Limb (tissue), 2 donors: Measurements from ENCODE around the gene TPRG1.

ENCODE experiments used
- DNase-seq, 2 donors: peaks; one replicate each; pipeline ENCODE4 v3.0.0-alpha.2; 2016; ENCODE audit errors: extremely low spot score in 2 of 2

Gene TPRG1, protein sequence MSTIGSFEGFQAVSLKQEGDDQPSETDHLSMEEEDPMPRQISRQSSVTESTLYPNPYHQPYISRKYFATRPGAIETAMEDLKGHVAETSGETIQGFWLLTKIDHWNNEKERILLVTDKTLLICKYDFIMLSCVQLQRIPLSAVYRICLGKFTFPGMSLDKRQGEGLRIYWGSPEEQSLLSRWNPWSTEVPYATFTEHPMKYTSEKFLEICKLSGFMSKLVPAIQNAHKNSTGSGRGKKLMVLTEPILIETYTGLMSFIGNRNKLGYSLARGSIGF

DNA sequence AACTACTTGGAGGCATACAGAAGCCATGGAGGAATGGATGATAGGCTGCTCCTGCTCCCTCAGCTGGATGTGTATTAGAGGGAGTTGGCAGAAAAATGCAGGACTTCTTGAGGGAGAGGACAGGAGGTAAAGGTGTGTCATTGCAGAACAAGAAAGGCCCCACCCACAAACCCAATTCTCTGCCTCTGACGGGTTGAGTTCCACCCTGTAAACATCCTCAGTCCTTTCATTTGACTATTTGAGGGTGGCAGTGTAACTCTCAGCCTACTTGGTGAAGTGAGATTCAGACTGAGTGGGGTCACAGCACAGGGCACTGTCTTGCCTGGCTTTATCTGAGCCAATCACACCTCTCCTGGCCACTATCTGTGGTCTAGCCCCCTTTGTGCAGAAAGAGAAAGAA, at the start of gene TPRG1:
TPRG1 (plus strand) TSS at position 265 of the 400 bp plus-strand sequence. CDS start 35,414 bp downstream, outside the sequence.
- DNase-seq, result no peak

DNA sequence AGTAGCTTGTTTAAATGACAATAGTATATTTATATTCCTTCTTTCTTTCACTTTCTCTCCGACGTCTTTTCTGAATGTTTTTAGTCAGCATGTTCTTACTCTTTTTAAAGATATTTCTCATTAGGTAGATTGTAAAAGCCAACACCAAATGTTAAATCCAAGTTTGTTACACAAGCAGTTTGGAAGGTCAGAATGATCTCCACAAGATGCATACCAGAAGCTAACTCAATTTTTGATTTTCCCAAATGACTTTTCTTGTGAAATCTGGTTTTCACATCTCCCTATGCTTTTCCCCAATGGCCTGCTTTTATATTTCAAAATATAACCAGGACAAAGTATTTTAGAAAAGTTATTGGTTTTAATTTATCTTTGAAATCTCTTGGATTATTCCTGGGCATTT, 49.7 kb upstream of the TPRG1 start:
- no peak for DNase-seq

DNA sequence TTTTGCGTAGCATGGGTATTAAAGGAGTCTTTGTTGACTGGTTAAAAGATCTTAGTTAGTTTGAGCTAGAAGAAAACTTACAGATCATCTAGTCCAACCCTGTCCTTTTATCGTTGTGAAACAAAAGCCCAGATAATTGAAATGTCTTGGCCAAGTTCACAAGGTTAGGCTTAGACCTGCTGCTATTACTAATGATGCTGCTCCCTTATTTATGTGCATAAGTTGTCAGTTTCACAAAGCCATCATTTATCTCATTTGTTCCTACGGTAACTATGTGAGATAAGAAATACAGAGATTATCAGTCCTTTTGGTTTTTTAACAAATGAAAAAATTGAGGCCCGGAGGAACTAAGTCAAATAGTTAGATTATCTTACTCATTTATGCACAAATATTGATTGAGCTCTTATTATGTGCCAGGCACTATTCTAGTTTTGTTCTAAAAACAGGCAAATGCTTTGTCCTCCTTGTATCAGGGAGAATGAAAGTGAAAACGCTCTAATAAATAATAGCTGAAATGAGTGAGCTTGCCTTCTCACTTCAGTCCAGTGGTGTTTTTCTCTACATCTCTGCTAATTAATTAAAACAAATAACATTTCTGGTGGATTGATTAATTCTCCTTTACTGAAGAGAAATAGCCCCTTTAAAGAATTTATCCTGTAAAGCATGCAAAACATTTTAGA, 49.1 kb upstream of the TPRG1 start:
- no peak for DNase-seq

DNA sequence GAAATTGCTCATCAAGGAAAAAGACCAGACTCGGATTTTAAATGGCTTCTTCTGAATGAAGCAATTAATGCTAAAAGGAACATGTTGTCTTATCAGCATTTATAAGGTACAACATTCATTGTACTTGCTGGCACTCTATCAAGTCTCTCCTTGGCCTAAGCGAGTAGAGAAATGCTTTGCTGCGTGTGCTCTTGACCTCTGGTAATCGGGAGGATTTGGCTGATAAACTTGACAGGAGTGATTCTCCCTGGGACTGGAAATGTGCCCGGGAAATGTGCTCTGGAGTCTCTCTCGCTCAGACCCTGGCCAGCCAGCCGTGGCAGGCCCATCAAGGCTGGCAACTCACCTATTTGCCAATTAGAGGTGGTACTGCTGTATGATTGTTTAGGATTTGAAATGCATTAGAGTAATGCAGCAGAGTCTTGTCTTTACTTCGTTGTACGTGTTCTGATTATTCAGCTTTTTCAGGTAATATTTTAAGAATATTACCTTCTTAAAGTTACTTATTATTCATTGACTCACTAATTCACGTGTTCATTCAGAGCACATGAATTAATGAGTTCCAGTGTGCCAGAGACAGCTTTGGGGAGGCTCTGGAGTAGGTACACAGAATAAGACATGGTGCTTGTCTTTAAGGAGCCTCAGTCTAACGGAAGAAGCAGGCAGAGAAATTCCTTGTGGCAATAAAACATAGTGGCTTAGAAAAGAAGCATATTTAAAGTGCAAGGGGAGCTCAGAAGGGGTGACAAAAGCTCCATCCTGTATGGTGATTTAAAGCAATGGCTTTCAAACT, 48.0 kb upstream of the TPRG1 start:
- DNase-seq, result no peak

DNA sequence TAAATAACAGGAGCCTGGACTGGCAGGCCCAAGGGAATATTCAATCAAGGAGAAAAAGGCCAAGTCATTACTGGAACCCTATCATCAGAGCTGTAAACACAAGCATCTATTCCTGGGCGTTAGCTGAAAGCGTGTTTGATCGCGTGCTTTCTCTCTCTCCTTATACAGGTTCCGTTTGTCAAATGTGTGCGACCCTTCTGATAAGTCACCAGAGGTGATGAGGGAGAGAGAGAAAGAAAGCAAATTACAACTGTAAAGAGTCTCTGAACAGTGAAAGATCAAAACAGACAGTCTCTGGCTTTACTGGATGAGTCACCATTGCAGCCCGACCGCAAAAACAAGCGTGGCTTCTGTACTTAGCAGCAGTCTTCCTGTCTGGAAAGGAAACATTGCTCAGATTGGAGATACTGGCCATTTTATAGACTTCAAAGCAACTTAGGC, 39.5 kb upstream of the TPRG1 start:
- no peak for DNase-seq

DNA sequence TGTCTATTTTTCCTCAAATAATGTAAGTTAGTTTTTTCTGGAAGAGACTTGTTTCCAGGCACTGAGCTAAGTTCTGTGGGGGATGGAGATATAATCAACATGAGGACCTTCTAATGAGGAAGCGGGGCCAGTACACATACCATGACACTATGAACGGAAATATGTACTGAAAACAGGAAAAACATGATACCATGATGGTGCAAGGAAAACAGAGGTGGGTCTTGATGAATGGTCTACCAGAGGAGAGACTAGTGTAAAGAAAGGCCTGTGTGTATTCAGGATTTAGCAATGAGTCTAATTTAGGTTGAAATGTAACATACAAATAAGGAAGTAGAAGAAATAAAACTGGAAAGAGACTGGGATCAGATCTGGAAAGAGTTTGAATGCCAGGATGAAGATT, 38.9 kb upstream of the TPRG1 start:
- no peak for DNase-seq

DNA sequence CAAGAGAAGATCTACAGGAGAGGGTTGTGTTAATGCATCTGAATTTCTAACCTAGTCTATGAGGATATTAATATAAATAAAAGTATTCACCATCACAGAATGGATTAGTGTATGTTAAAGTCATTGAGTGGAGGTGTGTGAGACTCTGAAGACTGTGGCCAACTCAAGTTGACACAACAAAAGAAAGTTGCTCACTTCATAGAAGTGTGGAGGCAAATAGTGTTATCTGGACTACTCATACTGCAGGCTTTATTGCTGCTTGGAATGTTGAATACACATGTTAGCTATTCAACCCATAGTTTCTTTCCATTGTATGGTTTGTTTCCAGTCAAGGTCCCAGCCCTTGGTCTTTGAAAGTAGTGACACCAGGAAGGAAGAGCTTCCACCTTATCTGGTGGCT, 38.0 kb upstream of the TPRG1 start:
- DNase-seq, result no peak

DNA sequence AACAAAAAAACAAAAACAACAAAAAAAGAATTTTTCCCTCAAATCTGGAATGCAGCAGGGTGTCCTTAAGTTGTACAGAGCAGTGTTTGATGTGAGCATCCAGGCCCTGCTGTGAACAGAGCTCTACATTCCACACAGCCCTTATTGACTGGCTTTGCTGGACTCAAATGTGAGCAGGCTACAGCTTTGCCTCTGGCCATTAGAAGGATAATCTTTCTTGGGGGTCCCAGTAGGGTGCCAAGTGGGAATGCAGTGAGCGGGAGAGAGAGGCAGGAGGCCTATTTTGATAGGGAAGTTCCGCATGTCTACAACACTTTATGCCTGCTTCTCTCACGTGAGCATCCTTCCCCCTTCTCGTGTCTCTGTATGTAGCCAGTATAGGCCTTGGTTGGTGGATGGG, 34.4 kb upstream of the TPRG1 start:
- no peak for DNase-seq

DNA sequence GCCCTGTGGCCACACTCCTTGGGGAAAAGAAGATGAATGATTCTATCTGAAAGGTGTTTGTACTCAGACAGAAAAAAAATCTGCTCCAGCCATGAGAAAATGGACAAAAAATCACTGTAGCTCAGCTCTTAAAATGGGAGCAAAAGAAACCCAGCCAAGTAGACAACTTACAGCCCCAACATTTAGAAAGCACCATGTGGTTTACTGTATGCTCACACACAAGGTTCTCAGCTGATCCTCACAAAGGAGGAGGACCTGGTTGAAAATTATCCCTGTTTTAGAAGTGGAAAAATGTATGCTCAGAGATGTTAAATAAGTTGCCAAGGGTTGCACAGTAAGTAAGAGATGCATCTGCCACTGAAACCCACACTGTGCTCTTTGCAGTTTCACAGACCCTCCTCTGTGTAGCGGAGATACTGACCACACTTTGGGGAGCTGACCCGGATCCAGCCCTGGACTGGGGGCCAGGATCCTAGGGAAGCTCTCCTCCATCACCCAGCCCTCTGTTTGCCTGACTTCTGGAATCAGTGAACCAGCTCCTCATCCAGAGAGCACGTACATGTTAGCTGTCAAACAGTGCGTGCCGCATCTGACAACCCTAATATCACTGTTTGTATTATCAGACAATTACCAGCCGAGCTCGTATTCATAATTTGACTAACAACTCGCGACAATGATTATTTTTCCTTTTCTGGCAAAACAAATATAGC, 32.7 kb upstream of the TPRG1 start:
- DNase-seq, result no peak

DNA sequence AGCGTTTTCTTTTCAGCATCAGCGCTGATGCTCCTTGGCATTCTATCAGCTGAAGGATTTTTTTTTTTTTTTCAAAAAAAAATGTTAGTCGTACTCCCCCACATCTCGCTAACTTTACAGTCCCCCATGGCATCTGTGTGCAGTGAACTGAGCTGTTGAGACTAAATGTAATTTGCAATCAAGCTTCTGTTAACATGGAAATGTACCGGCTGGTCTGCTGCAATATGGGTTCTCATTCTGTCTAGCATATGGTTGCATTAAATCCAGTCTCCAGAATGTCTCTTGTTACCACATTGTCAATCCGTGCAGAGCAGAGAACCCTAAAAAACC, 32.2 kb upstream of the TPRG1 start:
- DNase-seq, result no peak

DNA sequence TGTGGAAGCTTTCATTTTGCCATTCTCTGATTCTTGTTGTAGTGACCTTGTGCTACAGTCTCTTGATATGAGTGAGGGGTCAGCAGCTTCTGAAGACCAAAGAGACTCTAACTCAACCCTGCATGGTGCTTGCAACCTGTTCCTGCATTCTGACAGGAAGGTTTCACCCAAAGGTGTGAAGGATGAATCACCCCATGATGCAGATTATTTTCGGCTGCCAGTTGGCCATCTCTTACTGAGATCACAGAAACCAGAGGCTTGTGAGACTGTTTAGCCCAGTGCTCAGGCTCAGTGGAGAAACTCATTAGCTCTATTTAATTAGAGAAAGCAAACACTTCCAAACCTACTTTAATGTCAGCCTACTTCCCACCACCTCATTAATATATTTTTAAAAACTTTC, 29.2 kb upstream of the TPRG1 start:
- DNase-seq, result no peak

DNA sequence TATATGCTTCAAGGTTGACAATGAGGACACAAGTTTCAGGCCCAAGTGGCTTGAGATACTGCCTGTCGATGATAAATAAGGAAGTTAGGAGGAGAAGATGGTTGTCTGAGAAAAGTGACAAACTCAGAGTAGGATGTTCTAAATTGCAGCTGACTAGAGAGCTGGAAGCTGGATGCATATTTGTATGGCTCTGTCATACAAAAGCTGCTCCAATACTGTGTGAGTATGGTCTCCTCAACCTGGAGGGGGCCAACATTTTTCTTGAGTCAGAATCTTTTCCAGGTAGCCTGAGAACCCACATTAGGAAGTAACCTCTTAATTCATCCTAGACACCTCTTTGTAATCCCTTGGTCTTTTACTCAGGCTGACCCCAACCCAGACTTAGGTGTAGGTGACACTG, 28.4 kb upstream of the TPRG1 start:
- DNase-seq, result no peak

DNA sequence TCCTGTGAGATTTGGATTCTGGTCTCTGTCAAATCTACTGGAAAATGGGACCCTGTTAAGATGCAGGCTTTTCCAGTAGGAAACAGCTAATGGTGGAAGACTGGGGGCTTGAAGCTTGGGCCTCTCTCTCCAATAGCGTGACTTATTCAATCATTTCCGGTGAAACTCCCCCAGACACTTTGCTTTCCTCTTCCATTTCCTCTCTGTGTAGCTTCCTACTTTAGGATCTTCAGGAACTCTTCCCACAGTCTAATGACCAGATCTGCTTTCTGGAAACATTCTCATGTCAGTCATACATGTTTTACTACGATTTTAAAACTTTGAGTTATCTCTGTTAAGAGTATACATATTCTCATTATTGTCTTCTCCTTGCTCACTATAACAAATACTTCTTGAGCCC, 28.0 kb upstream of the TPRG1 start:
- no peak for DNase-seq

DNA sequence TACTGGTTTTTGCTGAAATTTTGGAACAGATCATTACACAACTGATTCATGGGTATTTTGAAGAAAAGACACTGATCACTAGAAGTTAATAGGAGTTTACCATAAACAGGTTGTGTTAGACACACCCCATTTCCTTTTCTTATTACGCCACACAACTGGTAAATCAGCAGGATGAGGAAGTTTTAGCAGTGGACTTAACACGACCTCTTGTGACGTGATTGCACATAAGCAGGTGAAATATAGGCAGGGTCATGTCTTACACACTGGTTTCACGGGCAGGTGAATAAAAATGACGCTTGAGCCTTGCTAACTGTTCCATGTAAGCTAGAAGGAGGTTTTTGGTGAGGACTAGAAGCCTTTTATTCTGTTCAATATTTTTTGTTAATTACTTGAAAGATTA, 27.1 kb upstream of the TPRG1 start:
- peak in 1 of 2 donors; percentile 30 for DNase-seq

DNA sequence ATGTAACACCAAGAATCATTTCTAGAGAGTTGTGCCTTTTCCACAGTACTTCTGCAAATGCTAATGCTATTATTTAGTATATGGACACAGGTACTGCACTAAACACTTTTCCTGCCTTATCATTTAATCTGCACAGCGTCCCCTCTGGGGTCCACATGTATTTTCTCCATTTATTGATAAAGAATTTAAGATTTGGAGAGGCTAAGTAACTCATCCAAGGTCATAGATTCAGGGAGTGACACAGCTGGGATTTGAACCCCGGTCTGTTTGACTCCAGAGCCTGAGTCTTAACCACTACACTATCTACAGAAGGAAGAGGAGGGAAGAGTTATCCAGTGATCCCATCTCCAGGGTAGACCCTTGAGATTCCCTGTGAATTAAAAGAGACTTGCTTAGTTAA, 24.9 kb upstream of the TPRG1 start:
- DNase-seq, result no peak

DNA sequence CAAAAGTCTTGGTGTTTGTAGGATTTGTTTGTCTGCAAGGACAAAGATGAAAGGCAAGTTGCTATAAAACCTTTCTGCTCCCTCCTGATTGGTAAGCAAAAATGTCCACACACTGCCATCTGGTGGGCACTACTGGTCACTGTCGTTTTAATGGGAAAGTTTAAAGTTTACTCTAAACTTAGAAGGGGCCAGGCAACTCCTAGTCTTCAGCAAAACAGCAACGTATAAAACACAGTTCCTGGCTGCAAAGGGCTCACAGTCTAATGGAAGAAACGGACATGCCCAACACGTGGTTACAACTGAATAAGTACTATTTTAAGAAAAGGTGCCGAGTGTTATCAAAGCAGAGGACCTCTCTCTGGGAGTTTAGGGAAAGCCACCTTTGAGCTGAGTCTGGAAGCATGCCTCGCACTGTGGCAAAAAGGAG, 23.7 kb upstream of the TPRG1 start:
- DNase-seq, result peak; percentile 75 to 82

DNA sequence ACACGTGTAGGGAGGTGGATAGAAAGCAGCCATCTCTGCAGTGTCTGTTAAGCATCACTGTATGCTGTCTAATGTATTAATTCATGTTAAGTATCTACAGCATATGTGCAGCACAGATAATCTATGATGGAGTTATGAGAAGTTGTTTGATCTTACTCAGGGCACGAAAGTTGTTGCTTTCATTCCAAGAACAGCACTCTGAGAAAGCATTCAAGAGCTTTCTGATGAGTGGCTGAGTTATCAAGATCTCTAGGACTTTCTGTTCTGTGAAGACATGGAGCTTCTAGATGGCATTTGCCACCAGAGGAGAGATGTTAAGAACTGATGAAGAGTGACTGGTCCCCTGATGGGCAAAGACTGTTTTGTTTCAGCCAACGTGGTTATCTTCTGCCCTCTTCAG, 22.6 kb upstream of the TPRG1 start:
- DNase-seq, result no peak

DNA sequence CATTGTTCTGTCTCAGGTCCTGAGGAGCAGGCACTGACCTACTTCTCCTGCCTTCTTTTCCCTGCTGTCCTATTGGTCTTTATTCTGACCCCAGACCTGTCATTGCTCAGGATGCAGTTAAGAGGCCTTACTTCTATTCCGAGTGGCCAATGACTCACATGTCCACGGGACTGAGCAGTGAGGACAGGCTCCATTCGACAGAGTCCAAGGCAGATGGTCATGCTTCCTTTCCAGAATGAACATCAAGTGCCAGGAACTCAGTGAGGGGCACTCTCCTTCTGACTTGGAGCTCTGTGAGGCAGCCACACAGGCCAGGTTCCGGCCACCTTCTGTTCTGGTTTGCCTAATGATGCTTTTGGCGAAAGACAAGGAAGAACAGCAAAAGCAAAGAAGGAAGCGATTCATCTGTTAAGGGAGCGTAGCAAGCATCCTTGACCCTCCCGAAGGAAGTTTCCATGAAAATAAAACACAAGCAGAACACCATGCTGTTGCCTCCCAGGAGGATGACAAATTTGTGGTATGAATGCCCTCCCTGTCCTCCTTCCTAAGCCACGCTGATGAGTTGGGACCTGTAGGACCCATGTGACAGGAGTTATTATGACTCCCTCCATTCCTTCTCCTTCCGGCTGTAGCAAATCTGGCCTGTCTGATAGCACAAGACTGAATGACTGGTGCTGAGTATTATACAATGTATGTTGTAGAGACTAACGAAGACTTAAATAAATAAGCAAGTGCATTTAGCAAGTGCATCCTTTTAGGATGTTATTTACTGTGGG, 14.4 kb upstream of the TPRG1 start:
- DNase-seq, result no peak

DNA sequence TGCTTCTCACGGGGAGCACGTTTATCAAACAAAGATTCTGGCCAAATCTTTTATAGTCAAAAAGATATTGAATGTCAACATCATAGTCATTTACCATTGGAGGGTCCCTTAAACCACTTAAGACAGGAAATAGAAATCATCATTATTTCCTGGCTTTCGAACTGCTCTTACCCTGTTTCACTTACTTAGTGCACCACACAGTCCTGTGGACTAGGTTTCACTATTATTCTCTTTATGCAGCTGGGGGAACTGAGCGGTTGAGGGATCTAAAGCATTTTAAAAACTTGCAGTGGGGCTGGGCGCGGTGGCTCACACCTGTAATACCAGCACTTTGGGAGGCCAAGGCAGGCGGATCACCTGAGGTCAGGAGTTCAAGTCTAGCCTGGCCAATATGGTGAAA, 13.7 kb upstream of the TPRG1 start:
- no peak for DNase-seq

DNA sequence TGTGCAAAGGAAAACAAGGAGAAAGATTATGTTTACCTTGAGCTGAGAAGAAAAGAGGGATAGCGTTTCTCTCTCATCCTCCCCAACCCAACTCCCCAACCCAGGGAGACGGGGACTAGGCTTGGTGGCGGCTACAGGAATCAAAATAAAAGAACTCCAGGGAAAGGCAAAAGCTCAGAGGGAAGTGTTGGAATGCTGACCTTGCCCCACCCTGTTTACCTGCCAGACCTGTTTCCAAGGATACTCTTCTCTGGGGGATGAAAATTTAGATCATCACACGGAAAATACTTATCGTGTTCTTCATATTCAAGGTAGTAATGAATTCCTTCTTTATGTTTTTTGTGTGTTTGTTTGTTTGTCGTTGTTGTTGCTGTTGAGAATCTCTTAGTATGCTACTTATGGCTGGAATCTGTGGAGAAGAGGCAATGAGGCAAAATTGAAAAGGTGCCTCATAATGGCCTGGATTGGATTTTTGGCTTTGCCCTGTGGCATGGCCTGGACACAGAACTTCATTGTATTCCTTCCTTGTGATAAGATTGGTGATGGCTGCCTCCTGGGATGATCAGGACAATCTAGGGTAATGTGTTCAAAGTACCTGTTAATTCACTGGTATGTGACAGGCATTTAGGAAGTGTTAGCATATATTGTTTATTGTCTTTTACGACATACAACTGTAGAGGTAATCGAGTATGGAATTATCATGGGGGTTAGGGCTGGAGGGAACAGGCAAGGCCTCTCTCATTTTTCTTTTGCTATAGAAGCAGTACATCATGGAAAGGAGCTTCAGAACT, 11.1 kb upstream of the TPRG1 start:
- no peak for DNase-seq
